ENCODE data around the gene PIGL.
"Not testable (repeated sequence)": the region's sequence is repeated elsewhere in the genome, so short reads cannot be mapped to it uniquely, and the experiment has no call there.

Gene PIGL

GRCh38 chr17:16216341-16217001 lies 539 bp upstream of the PIGL start:
- DNase-seq (ENCODE audit: low spot score): not testable (repeated sequence)

DNA sequence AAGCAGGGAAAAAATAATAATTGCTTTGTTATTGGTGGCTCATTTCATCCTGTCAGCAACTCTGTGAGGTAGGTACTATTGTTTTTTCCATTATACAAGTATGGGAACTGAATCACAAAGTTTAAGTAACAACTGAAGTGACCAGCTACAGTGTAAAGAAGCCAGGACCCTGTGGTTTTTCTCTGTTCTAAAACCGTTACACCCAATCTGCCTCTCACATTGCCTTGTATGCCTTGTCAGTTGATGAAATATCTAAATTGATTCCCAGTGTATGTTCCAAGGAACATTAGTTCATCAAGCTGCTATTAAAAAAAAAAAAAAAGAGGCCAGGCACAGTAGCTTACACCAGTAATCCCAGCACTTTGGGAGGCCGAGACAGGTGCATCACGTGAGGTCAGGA lies 5.4 kb downstream of the PIGL start:
- no peak for DNase-seq (ENCODE audit: low spot score)

DNA sequence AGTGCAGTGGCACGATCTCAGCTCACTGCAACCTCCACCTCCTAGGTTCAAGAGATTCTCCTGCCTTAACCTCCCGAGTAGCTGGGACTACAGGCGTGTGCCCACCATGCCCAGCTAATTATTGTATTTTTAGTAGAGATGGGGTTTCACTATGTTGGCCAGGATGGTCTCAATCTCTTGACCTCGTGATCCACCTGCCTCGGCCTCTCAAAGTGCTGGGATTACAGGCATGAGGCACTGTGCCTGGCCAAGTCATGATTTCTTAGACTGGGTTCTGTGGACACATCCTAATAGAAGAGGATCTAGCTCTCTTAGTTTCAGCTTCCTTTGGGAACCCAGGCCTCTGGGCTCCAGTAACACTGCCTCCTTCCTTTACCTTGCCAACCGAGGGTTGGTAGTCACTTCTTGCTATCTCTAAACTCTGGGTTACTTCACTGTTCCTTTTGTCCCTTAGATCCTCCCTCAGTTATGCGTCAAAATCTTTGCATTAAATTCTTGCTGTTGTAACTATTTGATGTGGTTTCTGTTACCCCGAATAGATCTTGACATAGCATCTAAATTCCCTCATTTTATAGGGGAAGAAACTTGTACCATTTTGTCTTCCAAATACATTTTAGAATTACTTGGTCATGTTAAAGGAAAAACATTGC lies 13.0 kb downstream of the PIGL start:
- not testable (repeated sequence) for DNase-seq (ENCODE audit: low spot score)

DNA sequence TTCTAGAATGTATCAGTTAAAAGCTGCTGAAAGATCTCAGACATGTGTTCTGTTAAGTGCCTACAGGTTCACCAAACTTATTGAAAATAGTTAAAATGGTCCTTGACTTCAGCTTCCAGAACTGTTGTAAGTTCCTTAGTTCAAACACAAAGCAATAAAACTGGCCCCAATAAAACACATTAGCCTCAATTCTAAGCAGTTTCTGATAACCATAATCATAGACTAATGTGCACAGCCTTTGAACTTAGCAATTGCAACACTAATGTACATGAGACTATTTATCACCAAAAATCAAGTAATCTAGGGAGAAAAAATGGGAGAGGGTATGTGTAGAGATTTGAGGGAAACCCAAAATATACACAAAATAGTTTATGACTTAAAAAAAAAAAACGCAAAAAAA lies 15.4 kb downstream of the PIGL start:
- DNase-seq (ENCODE audit: low spot score): no peak

- DNase-seq (ENCODE audit: low spot score): no peak
Measured at GRCh38 chr17:16239931-16240330, 22.9 kb downstream of the PIGL start.

GRCh38 chr17:16241906-16242399 lies 24.9 kb downstream of the PIGL start:
- no peak for DNase-seq (ENCODE audit: low spot score)

GRCh38 chr17:16243385-16243784 lies 26.4 kb downstream of the PIGL start:
- DNase-seq (ENCODE audit: low spot score): no peak

GRCh38 chr17:16243801-16244567 lies 27.0 kb downstream of the PIGL start:
- DNase-seq (ENCODE audit: low spot score): no peak

GRCh38 chr17:16247586-16247984 lies 30.6 kb downstream of the PIGL start:
- DNase-seq (ENCODE audit: low spot score): no peak

GRCh38 chr17:16250635-16251034 lies 33.6 kb downstream of the PIGL start:
- DNase-seq (ENCODE audit: low spot score): no peak

- DNase-seq (ENCODE audit: low spot score): no peak
Measured at GRCh38 chr17:16251043-16251442, 34.0 kb downstream of the PIGL start.

DNA sequence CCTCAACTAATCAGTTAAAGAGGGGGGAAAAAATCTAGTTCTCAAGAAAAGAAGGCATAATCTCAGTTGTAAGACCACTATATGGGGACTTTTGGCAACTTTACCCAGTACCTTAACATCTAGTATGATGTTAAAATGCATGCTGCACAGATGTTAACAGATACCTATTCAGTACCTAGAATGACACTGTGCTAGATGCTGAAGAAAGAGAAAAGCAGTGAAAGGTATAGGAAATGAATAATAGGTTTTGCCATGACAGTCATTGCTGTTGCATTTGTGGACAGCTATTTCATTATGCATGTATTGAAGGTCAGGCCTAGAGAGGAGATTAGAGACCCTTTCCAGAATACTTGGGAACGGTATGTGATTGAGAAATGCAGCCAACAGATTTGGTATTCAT lies 34.5 kb downstream of the PIGL start:
- DNase-seq (ENCODE audit: low spot score): no peak

DNA sequence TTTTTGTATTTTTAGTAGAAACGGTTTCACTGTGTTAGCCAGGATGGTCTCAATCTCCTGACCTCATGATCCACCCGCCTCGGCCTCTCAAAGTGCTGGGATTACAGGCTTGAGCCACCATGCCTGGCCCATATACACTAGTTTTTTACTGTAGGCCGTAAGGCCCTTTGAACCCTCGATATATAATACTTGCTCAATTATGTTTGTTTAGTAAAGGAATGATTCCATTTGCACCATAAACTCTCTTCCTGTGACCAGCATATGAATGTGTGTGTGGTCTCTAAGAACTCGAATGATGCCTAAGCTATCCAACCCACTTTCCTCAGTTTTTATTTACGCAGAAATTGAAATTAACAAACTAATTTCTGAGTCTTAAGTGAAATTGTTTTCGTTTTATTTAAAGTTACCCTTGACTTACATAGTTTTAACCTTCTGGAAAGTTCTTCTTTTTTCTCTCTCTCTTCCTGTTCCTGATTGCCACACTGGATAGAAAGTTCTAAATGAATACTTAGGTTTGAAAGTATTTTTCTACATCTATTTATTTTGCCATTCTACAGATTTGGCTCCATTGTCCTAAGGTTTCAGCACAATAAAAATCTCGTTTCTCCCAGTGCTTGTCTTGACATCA lies 37.9 kb downstream of the PIGL start:
- DNase-seq (ENCODE audit: low spot score): no peak

DNA sequence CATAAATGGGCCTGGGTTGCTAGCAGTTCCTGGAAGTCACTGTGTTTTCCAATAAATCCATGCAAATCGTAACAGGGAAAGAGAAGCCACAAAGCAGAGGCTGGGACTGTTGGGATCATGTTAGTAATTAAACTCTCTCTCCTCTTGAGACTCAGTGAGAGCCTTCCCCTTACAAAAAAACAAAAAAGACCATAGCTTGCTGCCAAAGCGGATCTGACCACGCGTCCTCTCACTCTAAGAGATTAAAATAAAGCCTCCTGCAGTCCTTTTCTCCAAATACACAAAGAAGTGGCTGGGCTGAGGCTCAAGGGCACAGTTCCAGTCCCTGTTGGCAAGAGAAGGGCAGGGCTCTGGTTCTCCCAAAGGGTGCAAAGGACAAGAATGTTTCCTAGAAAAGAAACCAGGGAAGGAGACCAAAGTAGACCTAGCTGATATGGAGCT lies 38.5 kb downstream of the PIGL start:
- DNase-seq (ENCODE audit: low spot score): no peak

DNA sequence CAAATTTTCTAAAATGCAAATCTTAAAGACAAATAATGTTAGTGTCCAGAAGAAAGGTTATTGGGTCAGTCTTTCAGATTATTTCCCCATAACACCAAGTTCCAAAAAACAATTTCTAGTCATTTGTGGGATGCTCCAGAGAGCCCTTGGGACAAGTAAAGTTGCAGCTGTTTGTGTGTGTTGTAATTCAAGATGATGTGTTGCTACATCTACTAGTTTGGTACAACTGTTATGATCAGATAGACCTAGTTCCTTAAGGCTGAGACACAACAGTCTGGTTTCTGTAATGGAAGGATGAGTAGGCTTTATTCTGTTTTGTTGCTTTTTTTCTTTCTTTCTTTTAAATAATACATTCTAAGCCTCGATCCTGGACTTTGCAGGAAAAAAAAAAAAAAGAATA lies 41.9 kb downstream of the PIGL start:
- no peak for DNase-seq (ENCODE audit: low spot score)

DNA sequence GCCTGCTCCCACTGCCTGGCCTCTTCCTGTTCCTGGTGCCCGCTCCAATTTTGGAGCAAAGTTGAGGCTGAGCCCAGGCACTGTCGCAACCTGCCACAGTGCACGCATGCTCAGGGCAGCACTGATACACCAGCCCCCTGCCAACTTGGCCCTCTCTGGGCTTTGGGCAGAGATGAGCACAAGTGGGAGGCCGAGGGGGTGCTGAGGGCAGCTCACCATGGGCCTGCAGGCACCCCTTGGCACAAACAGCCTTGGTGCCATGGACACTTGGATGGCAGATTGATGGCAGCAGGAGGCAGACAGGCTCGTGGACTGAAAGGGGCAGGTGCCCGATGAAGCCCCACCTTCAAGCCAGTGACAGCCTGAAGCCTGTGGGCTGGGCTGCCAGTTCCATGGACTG lies 42.9 kb downstream of the PIGL start:
- DNase-seq (ENCODE audit: low spot score): no peak

GRCh38 chr17:16261049-16261448 lies 44.0 kb downstream of the PIGL start:
- DNase-seq (ENCODE audit: low spot score): no peak

DNA sequence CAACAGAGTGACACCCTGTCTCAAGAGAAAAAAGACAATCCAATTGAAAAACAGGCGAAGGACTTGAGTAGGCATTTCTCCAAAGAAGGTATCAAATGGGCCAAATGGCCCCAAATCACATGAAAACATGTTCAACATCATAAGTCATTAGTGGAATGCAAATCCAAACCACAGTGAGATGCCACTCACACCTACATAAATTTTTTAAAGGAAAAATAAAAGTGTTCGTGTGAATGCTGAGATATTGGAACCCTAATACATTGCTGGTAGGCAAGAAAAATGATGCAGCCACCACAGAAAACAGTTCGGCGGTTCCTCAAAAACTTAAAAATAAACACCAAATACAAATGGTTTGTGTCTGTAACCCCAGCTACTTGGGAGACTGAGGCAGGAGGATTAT lies 45.2 kb downstream of the PIGL start:
- DNase-seq (ENCODE audit: low spot score): no peak

- no peak for DNase-seq (ENCODE audit: low spot score)
Measured at GRCh38 chr17:16267174-16267573, 50.2 kb downstream of the PIGL start.

DNA sequence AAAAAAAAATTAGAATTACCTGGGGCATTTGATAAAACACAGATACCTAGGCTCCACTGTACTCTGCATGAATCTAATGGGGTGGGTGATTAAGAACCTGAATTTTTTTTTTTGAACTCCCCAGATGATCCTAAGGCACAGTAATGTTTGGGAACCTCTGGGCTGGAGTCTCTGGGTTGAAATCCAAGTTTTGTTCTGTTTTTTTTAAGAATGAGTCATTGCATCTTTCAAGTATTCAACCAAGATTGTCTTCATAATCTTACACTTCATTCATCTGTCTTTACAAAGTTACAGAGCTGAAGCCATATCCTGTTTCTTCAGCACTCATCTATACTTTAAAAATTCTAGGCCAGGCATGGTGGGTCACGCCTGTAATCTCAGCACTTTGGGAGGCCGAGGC lies 52.6 kb downstream of the PIGL start:
- DNase-seq (ENCODE audit: low spot score): no peak

- DNase-seq (ENCODE audit: low spot score): no peak
Measured at GRCh38 chr17:16272111-16272840, 55.3 kb downstream of the PIGL start.

- no peak for DNase-seq (ENCODE audit: low spot score)
Measured at GRCh38 chr17:16273499-16273898, 56.5 kb downstream of the PIGL start.
